ENCODE data around the gene MYL6. TPM values are rescaled to one million over a fixed set of nuclear protein-coding genes. Genes with fewer than 3 reads are reported as not detected.
"Not testable (repeated sequence)": the region's sequence is repeated elsewhere in the genome, so short reads cannot be mapped to it uniquely, and the experiment has no call there.

The MYL6 gene
- polyA plus RNA-seq, 1 experiment: 5,667 TPM

GRCh38 chr12:56189918-56190694, 31.9 kb downstream of the MYL6 start:
- H3K4me3 ChIP-seq (ENCODE audit: low read depth, low read length): peak overlapping the region; percentile 64
- CTCF ChIA-PET: interaction anchor here (0.7 to 9.8 kb wide), 50 partner anchors 9 to 452 kb away, joined by 3 to 134 read pairs (median 5); partner anchors contain the start of genes ANKRD52, CNPY2, COQ10A and ERBB3
- no peak for DNase-seq (ENCODE audit: low read depth)
- POLR2A ChIA-PET: interaction anchor here (0.6 to 2.2 kb wide), 4 partner anchors 31 to 55 kb away, joined by 3 to 10 read pairs (median 4); partner anchors contain the start of genes MYL6 and RNF41
- TF ChIP-seq, protein P1, sequence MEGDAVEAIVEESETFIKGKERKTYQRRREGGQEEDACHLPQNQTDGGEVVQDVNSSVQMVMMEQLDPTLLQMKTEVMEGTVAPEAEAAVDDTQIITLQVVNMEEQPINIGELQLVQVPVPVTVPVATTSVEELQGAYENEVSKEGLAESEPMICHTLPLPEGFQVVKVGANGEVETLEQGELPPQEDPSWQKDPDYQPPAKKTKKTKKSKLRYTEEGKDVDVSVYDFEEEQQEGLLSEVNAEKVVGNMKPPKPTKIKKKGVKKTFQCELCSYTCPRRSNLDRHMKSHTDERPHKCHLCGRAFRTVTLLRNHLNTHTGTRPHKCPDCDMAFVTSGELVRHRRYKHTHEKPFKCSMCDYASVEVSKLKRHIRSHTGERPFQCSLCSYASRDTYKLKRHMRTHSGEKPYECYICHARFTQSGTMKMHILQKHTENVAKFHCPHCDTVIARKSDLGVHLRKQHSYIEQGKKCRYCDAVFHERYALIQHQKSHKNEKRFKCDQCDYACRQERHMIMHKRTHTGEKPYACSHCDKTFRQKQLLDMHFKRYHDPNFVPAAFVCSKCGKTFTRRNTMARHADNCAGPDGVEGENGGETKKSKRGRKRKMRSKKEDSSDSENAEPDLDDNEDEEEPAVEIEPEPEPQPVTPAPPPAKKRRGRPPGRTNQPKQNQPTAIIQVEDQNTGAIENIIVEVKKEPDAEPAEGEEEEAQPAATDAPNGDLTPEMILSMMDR (IDR thresholded peaks at IDR 0.05; ENCODE audit: insufficient read depth, low read depth, low read length): no peak
- H3K36me3 ChIP-seq (ENCODE audit: control insufficient read depth, insufficient read depth, low read length): peaks cover under 1% of the 10 kb centered on the region
- no peaks in the 10 kb centered on the region for H3K27me3 ChIP-seq (ENCODE audit: control insufficient read depth, insufficient read depth, low read length)

GRCh38 chr12:56190695-56191155, 32.6 kb downstream of the MYL6 start:
- no peaks in the 10 kb centered on the region for H3K36me3 ChIP-seq (ENCODE audit: control insufficient read depth, insufficient read depth, low read length)
- POLR2A ChIA-PET: no interaction called here

DNA sequence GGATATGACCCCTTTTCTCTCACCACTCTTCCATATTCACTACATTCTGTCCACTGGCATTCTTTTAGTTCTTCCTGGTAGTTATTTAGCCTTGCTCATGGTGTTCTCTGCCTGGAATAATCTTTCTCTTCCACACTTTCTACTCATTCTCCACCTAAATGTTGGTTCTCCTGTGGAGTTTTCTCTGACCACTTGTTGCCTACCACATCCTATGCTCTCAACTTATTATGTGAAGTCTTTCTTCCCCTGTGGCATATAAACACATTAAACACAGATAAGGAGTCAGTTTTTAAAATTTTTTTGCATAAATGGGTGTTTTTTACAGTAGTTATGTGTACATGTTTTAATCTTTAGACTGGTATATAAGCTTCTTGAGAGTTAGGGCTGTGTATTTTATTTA, 34.4 kb downstream of the MYL6 start:
- POLR2A ChIA-PET: no interaction called here
- Histone ChIP-seq H3K27me3 (ENCODE audit: control insufficient read depth, insufficient read depth, low read length) (no peaks in the 10 kb centered on the region), H3K36me3 (ENCODE audit: control insufficient read depth, insufficient read depth, low read length) (no peaks in the 10 kb centered on the region), H3K4me3 (ENCODE audit: low read depth, low read length) (no peak overlapping the region)
- TF ChIP-seq, protein P1 (IDR thresholded peaks at IDR 0.05; ENCODE audit: insufficient read depth, low read depth, low read length): no peak
- no peak for DNase-seq (ENCODE audit: low read depth)
- CTCF ChIA-PET: interaction anchor here (0.9 to 9.8 kb wide), 9 partner anchors 14 to 167 kb away, joined by 3 to 134 read pairs (median 6); partner anchors contain the start of genes ANKRD52, RNF41, STAT2 and ZC3H10

More at GRCh38 chr12:56190695-56191155, 32.6 kb downstream of the MYL6 start:
- CTCF ChIA-PET: interaction anchor here (1.2 to 9.8 kb wide), 10 partner anchors 15 to 79 kb away, joined by 3 to 134 read pairs (median 18); partner anchors contain the start of genes ANKRD52, MYL6, RNF41 and ZC3H10
- H3K4me3 ChIP-seq (ENCODE audit: low read depth, low read length): no peak overlapping the region
- no peaks in the 10 kb centered on the region for H3K27me3 ChIP-seq (ENCODE audit: control insufficient read depth, insufficient read depth, low read length)
- no peak for DNase-seq (ENCODE audit: low read depth)
- TF ChIP-seq, protein P1 (IDR thresholded peaks at IDR 0.05; ENCODE audit: insufficient read depth, low read depth, low read length): no peak

DNA sequence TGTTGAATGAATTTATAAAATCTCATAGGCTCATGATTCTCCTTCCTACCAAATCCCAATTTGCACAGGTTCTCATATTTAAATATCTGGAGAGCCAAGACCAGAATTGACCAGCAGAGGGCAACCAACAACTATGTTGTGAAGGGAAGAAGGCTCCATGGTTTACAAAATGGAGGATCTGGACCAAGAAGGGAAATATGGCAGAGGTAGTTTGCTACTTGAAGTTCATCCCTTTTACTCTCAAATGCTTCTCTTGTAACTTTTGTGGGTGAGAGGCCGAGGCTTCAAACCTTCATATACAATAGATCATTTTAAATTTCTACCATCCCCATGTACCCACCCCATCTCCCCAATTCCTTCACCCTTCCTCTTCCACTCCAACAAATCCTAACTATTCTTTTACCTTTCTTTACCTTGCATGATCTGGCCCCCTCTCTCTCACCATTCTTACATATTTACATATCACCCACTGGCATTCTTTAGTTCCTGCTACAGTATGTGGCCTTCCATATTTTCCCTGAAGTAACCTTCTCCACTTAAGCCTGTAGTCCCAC, 34.9 kb downstream of the MYL6 start:
- TF ChIP-seq, protein P1 (IDR thresholded peaks at IDR 0.05; ENCODE audit: insufficient read depth, low read depth, low read length): peak; percentile 76
- CTCF ChIA-PET: interaction anchor here (0.6 to 9.8 kb wide), 10 partner anchors 13 to 265 kb away, joined by 3 to 134 read pairs (median 6); partner anchors contain the start of genes ANKRD52, RNF41, STAT2 and ZC3H10
- POLR2A ChIA-PET: no interaction called here
- no peak for DNase-seq (ENCODE audit: low read depth)
- Histone ChIP-seq H3K36me3 (ENCODE audit: control insufficient read depth, insufficient read depth, low read length) (no peaks in the 10 kb centered on the region), H3K4me3 (ENCODE audit: low read depth, low read length) (no peak overlapping the region), H3K27me3 (ENCODE audit: control insufficient read depth, insufficient read depth, low read length) (no peaks in the 10 kb centered on the region)

DNA sequence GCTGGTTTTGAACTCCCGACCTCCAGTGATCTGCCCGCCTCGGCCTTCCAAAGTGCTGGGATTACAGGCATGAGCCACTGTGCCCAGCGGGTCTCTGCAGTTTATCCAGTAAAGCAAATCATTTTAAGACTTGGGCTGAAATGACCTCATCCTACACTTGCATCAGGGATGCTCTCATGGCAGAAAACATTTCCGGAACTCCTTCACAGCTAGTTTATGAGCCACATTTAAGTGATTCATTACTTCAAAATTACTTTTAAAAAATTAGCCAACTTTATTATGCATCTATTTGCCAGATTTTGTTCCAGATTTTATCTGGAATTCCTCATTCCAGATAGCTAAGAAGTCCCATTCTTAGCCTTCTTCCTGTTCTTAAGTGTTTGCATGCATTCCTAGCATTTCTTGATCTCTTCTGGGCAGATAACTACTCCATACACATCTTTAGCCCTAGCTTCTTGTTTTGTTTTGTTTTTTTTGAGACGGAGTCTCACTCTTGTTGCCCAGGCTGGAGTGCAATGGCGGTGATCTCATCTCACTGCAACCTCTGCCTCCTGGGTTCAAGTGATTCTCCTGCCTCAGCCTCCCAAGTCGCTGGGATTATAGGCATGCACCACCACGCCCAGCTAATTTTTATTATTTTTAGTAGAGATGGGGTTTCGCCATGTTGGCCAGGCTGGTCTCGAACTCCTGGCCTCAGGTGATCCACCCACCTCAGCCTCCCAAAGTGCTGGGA, 38.8 kb downstream of the MYL6 start:
- DNase-seq (ENCODE audit: low read depth): peak; percentile 100
- CTCF ChIA-PET: interaction anchor here (1.0 to 9.8 kb wide), 7 partner anchors 11 to 77 kb away, joined by 3 to 132 read pairs (median 7); partner anchors contain the start of genes ANKRD52 and RNF41
- not testable (repeated sequence) for H3K36me3 ChIP-seq (ENCODE audit: control insufficient read depth, insufficient read depth, low read length); H3K27me3 ChIP-seq (ENCODE audit: control insufficient read depth, insufficient read depth, low read length); H3K4me3 ChIP-seq (ENCODE audit: low read depth, low read length)
- POLR2A ChIA-PET: interaction anchor here (0.6 to 1.5 kb wide), 2 partner anchors 24 to 162 kb away, joined by 3 to 25 read pairs; partner anchors contain the start of gene RNF41

Measured in BJ (cell line).